Pulmonary artery endothelial cell (primary cell): ENCODE measurements around the gene OGDH. TPM values are rescaled to one million over a fixed set of nuclear protein-coding genes. Genes with fewer than 3 reads are reported as not detected.

Experiments
- total RNA-seq: library from RNA; depleted of rRNA; stranded (reverse); fragments of >200 nt; gene quantifications from 2 replicates; pipeline ENCODE4 v1.2.3, GENCODE V29; 2014

Gene OGDH
- total RNA-seq, 1 donor from 2014 or later: 49.6 TPM

Other genes with a start within 250 kb of the OGDH start
- 114 and 151 TPM in 2 replicates for gene NUDCD3, start 116.0 kb upstream of the OGDH start, total RNA-seq
- not detected in 2 replicates for gene NPC1L1, start 65.3 kb upstream of the OGDH start, total RNA-seq
- gene DDX56, start 32.7 kb upstream of the OGDH start, total RNA-seq: 68.5 and 73.3 TPM in 2 replicates
- 66.6 and 72.4 TPM in 2 replicates for gene TMED4, start 24.4 kb upstream of the OGDH start, total RNA-seq
- 10.3 and 10.9 TPM in 2 replicates for gene ZMIZ2, start 142.2 kb downstream of the OGDH start, total RNA-seq
- gene PPIA, start 190.1 kb downstream of the OGDH start, total RNA-seq: 2,525 and 2,554 TPM in 2 replicates
- gene H2AZ2, start 241.5 kb downstream of the OGDH start, total RNA-seq: 234 and 260 TPM in 2 replicates